ENCODE measurements around the gene MX2. TPM values are rescaled to one million over a fixed set of nuclear protein-coding genes. Genes with fewer than 3 reads are reported as not detected.
"Not testable (repeated sequence)": the region's sequence is repeated elsewhere in the genome, so short reads cannot be mapped to it uniquely, and the experiment has no call there.

The MX2 gene
- total RNA-seq, 1 donor from 2014 or later, result 18.9 TPM

DNA sequence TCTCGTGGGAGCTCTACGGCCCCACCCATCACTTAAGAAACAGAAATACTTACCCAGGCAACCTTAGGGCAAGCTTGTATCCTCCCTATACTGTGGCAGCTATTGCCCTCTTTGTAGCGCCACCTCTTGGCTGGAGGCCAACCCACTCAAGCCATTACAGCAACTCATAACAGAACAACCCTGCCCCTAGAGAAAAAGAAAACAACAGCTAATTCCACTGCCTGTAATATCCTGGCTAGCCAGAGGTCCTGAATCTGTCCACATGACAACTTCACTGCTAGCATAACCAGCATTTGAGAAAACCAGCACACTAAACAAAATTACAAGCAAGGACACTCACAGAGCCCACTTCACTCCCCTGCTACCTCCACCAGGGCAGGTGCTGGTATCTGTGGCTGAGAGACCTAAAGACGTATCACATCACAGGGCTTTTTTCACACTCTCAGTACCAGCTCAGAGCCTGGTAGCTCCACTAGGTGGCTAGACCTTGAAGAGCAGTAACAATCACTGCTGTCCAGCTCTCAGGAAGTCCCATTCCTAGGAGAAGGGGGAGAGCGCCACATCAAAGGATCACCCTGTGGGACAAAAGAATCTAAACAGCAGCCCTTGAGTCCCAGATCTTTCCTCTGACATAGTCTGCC, 49.7 kb downstream of the MX2 start:
- DNase-seq (ENCODE audit: low spot score), result no peak

DNA sequence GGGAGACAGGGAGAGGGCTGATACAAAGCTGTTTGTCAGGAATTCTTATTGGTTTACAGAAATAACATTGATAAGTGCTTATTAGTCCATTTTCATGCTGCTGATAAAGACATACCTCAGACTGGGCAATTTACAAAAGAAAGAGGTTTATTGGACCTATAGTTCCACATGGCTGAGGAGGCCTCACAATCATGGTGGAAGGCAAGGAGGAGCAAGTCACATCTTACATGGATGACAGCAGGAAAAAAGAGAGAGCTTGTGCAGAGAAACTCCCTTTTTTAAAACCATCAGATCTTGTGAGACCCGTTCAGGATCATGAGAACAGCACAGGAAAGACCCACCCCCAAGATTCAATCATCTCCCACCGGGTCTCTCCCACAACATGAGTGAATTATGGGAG, 55.7 kb downstream of the MX2 start:
- not testable (repeated sequence) for DNase-seq (ENCODE audit: low spot score)

- no peak for DNase-seq (ENCODE audit: low spot score)
Observed at GRCh38 chr21:41418393-41418792, 56.6 kb downstream of the MX2 start.

DNA sequence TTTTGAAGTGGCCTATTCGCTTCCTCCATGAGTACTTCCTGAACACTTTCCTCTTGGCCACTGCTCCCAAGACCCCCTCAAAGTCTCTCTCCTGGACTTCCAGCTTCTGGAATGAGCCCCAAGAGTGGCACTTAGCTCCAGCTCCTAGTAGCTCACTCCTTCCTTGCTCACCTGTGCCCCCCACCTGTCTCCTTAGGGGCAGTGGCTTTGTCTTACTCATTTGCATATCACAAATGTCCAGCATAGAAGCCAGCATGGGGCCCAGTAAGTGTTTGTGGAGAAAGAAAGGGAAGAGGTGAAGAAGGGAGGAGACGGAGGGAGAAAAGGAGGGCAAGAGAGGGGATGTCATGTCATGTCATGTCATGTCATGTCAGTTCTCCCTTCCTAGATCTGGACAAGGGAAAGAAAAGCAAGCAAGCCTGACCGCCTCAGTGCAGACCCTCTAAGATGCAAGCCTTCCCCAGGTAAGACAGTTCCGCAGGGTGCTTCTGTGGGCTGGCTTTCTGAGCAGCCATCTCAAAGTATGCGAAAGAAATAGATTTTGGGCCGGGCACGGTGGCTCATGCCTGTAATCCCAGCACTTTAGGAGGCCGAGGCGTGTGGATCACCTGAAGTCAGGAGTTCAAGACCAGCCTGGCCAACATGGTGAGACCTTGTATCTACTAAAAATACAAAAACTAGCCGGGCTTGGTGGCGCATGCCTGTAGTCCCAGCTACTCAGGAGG, 57.3 kb downstream of the MX2 start:
- DNase-seq (ENCODE audit: low spot score), result no peak

- DNase-seq (ENCODE audit: low spot score), result peak; percentile 88
Observed at GRCh38 chr21:41419921-41420862, 58.4 kb downstream of the MX2 start.

DNA sequence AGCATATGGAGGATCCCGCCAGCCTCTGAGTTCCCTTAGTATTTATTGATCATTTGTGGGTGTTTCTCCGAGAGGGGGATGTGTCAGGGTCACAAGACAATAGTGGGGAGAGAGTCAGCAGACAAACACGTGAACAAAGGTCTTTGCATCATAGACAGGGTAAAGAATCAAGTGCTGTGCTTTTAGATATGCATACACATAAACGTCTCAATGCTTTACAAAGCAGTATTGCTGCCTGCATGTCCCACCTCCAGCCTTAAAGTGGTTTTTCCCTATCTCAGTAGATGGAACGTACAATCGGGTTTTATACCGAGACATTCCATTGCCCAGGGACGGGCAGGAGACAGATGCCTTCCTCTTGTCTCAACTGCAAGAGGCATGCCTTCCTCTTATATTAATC, 59.2 kb downstream of the MX2 start:
- not testable (repeated sequence) for DNase-seq (ENCODE audit: low spot score)

GRCh38 chr21:41422546-41423304, 60.9 kb downstream of the MX2 start:
- DNase-seq (ENCODE audit: low spot score), result no peak

DNA sequence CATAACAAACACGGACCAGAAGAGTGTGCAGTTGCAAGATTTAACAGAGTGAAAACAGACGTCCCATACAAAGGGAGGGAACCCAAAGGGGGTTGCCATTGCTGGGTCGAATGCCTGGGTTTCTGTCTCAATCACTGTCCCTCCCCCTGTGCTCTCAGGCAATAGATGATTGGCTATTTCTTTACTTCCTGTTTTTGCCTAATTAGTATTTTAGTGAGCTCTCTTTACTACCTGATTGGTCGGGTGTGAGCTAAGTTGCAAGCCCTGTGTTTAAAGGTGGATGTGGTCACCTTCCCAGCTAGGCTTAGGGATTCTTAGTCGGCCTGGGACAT, 61.4 kb downstream of the MX2 start:
- not testable (repeated sequence) for DNase-seq (ENCODE audit: low spot score)

- DNase-seq (ENCODE audit: low spot score), result no peak
Observed at GRCh38 chr21:41425588-41425953, 63.7 kb downstream of the MX2 start.

DNA sequence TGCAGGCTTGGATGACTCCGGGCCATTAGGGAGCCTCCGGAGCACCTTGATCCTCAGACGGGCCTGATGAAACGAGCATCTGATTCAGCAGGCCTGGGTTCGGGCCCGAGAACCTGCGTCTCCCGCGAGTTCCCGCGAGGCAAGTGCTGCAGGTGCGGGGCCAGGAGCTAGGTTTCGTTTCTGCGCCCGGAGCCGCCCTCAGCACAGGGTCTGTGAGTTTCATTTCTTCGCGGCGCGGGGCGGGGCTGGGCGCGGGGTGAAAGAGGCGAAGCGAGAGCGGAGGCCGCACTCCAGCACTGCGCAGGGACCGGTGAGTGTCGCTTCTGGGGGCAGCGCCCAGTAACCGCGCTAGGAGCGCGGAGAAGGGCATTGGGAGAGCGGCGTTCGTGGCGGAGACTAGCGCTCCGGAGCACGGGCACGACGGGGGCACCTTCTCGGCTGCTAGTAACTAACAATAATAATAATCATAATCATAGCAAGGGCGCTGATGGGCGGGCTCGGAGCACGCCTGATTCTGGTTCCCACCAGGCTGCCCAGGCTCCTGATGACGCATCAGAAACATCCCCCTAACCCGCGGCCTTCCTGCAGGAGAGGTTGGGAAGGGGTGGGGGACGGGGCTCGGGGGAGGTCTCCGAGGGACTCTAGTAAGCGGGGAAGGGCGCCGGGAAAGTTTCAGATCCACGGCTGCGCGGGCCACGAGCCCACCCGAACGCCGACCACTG, 64.3 kb downstream of the MX2 start, which contains the start of gene MX1:
TSS of gene MX1 (plus strand) at position 286 of the 722 bp plus-strand sequence. CDS start 5,832 bp downstream, outside the sequence.
- peak; percentile 76 for DNase-seq (ENCODE audit: low spot score)

DNA sequence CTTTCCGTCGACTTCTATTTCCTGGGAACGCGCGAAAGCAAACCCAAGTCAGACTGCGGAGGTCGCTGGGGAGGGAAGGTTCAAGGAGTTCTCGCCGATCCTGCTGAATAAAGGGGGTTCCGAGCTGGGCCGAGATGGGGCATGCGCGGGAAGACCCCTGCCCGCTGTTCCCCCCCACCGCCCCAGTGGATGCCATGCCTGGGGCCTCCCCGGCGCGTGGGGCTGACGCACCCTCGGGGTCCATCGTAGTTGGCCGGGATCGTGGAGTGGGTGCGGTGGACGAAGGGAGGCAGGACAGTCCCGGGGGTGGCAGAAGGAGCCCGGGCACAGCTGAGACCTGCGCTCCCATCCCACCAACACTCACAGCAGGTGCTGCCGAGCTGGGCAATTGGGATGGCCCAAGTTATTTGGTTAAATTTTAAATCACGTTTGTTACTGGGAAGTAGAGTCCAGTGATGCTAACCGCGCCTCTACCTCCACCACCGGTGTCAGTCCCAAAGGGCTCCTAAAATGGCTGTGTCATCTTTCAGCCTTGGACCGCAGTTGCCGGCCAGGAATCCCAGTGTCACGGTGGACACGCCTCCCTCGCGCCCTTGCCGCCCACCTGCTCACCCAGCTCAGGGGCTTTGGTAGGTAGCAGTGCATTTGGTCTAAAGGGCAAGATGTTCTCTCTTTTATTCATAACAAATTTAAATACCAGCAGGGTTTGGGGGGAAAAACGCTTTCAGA, 65.0 kb downstream of the MX2 start:
- no peak for DNase-seq (ENCODE audit: low spot score)

GRCh38 chr21:41427556-41427955, 65.7 kb downstream of the MX2 start:
- DNase-seq (ENCODE audit: low spot score), result no peak

DNA sequence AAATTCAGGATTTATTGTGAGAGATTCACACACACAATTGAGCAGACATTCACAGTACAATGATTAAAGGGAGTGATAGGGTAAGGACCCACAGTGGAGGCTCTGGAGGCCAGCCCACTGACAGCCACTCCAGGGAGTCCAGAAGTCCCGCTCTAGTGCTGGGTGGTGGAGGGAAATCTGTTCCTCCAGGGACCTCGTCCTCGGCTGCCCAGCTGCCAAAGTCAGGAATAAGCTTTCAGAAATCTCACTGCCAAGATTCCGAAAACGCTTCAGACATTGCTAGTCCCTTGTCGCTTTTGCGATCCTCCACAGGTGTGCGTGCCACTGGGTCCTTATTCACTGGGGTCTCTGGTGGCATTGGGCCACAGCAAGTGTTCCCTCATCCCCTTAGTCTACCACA, 66.5 kb downstream of the MX2 start:
- DNase-seq (ENCODE audit: low spot score), result no peak

GRCh38 chr21:41428847-41429246, 67.0 kb downstream of the MX2 start:
- DNase-seq (ENCODE audit: low spot score), result no peak

- no peak for DNase-seq (ENCODE audit: low spot score)
Observed at GRCh38 chr21:41429305-41429704, 67.5 kb downstream of the MX2 start.

DNA sequence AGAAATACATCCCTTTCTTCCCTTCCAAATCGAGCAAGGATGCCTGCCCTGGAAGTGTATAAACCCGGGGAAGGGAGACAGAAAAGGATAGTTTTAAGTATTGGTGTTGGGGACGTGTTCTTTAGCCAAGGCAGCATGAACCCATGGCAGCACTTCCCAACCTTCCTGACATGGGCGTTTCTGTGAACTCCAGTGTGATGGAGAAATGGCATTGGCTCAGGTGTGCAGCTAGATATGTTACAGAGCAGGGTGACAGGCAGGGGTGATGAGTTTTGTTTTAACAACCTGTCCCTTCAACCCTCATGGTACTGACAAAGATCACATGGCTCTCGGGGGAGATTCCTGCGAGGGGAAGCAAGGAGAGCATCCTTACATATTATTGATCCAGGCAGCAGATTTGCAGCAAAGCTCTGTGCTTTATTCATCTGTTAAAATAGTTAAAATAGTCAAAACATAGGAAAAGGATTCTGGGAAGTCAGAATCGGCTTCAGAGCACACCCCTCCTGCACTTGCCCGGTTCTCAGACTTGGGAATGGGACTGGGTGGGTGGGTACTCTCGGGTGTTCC, 68.2 kb downstream of the MX2 start:
- DNase-seq (ENCODE audit: low spot score), result no peak

DNA sequence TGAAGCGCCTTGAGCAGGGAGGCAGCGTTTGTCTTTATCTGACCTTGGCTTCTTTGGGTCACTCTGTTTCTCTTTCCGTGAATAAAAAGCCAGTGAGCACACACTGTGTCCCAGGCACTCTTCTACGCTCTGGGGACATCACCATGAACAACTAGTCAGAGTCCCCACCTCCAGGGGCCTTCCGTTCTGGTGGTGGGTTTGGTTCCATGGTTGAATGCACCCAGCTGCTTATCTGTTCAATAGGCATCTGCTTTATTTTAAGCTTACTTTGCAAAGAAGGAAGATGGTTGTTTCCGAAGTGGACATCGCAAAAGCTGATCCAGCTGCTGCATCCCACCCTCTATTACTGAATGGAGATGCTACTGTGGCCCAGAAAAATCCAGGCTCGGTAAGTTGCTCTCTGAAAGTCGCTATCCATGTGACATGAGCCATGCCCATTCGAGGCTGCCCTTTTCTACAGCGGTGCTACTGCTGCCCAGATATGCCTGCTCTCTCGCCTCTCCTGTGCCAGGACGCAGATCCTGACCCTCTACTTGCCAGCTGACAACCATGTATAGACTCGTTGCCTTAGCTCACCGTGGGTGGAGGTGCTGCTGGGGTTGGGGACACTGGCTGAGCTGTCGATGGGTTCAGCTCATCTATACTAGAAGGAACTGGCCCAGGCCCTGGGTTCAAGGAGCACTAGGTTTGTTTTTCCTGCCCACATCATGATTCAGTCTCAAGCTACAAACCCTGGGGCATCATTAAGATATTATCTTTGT, 70.1 kb downstream of the MX2 start:
- DNase-seq (ENCODE audit: low spot score), result no peak

GRCh38 chr21:41432562-41433460, 71.0 kb downstream of the MX2 start:
- no peak for DNase-seq (ENCODE audit: low spot score)

All from ureter (tissue), 1 donor.